ENCODE data around the gene KCNIP3. TPM values are rescaled to one million over a fixed set of nuclear protein-coding genes. Genes with fewer than 3 reads are reported as not detected.
"Not testable (repeated sequence)": the region's sequence is repeated elsewhere in the genome, so short reads cannot be mapped to it uniquely, and the experiment has no call there.

The KCNIP3 gene
- total RNA-seq, 2 donors from 2014 or later: 4.0 to 5.9 TPM

GRCh38 chr2:95435162-95435871, 138.2 kb downstream of the KCNIP3 start:
- H3K27me3 ChIP-seq; H3K4me1 ChIP-seq; DNase-seq (ENCODE audit: low spot score); H3K4me3 ChIP-seq; H3K36me3 ChIP-seq; H3K27ac ChIP-seq; H3K9me3 ChIP-seq: not testable (repeated sequence)

Other genes starting within 250 kb of the KCNIP3 start
- 10 to 100 TPM; 39.0 to 57.7 TPM for gene MRPS5, start 175.5 kb upstream of the KCNIP3 start, total RNA-seq
- 1 to 10 TPM; 4.9 to 7.5 TPM for gene ZNF514, start 137.5 kb upstream of the KCNIP3 start, total RNA-seq
- gene ZNF2, start 131.5 kb upstream of the KCNIP3 start, total RNA-seq: 1 to 10 TPM; 3.5 to 3.7 TPM
- gene ZNF892, start 89.8 kb upstream of the KCNIP3 start, total RNA-seq: 1 to 10 TPM; 2.2 to 3.2 TPM
- under 1 TPM; 0.11 to 0.35 TPM for gene PROM2, start 22.9 kb upstream of the KCNIP3 start, total RNA-seq
- 10 to 100 TPM; 19.9 to 27.5 TPM for gene FAHD2A, start 105.4 kb downstream of the KCNIP3 start, total RNA-seq
- gene TRIM43B, start 187.4 kb downstream of the KCNIP3 start, total RNA-seq: not detected